Tibial artery (tissue), 4 donors: ENCODE data around the gene AKR7A3.
"Not testable (repeated sequence)": the region's sequence is repeated elsewhere in the genome, so short reads cannot be mapped to it uniquely, and the experiment has no call there.

Experiments
- DNase-seq, 2 donors: peaks; one replicate each; pipeline ENCODE4 v3.0.0-alpha.2; 2019
- H3K27ac ChIP-seq, 2 donors: fragments of 200-600 bp; sonication (generic) in 1 of 2; 1 replicate in 1 of 2; 2 replicates in 1 of 2; pipeline ENCODE4 v1.5.1; 2018 to 2019; ENCODE audit warnings: mild to moderate bottlenecking in 1 of 2
- H3K27me3 ChIP-seq, 2 donors: fragments of 200-600 bp; sonication (generic) in 1 of 2; one replicate each; pipeline versions ENCODE4 v1.5.1 to v1.6.0; 2016 to 2019
- H3K36me3 ChIP-seq, 3 donors: fragments of 200-600 bp; sonication (generic) in 2 of 3; one replicate each; pipeline ENCODE4 v1.5.1; 2016 to 2019; ENCODE audit warnings: mild to moderate bottlenecking in 2 of 3
- H3K4me1 ChIP-seq, 4 donors: fragments of 200-600 bp; sonication (generic) in 2 of 4; 1 replicate in 3 of 4; 2 replicates in 1 of 4; pipeline ENCODE4 v1.5.1; 2016 to 2019
- H3K4me3 ChIP-seq, 2 donors: fragments of 200-600 bp; sonication (generic) in 1 of 2; 1 replicate in 1 of 2; 2 replicates in 1 of 2; pipeline ENCODE4 v1.5.1; 2018 to 2019; ENCODE audit warnings: mild to moderate bottlenecking in 2 of 2
- H3K9me3 ChIP-seq, 3 donors: fragments of 200-600 bp; sonication (generic) in 1 of 3; one replicate each; pipeline ENCODE4 v1.5.1; 2016 to 2019
- CTCF ChIP-seq, 2 experiments: fragments of 200-600 bp in 1 of 2; fragments of 450-650 bp in 1 of 2; IDR thresholded peaks; one replicate each; pipeline ENCODE4 v1.5.1; 2017 to 2019; ENCODE audit warnings: antibody characterized with exemption in 2 of 2, mild to moderate bottlenecking in 1 of 2, moderate library complexity in 1 of 2
- intact Hi-C: fragments of 100-400 bp; cut with DNase I; formaldehyde crosslinking; loops from one replicate; pipeline ENCODE4 v1.15.0; 2023; ENCODE audit warnings: low total_unique reads

AKR7A3 gene

GRCh38 chr1:19284881-19285280 lies 3.7 kb downstream of the AKR7A3 start:
- DNase-seq = no peak
- intact Hi-C loops = no loop called here
- Histone ChIP-seq H3K27ac (no peak overlapping the region), H3K9me3 (no peaks in the 10 kb centered on the region), H3K36me3 (peaks cover 0 to 12% (median 0%) of the 10 kb centered on the region in 3 donors), H3K27me3 (no peaks in the 10 kb centered on the region), H3K4me1 (peaks cover 0 to 14% (median 5%) of the 10 kb centered on the region in 4 donors), H3K4me3 (no peak overlapping the region)
- TF ChIP-seq CTCF (IDR thresholded peaks at IDR 0.05) = no peak

DNA sequence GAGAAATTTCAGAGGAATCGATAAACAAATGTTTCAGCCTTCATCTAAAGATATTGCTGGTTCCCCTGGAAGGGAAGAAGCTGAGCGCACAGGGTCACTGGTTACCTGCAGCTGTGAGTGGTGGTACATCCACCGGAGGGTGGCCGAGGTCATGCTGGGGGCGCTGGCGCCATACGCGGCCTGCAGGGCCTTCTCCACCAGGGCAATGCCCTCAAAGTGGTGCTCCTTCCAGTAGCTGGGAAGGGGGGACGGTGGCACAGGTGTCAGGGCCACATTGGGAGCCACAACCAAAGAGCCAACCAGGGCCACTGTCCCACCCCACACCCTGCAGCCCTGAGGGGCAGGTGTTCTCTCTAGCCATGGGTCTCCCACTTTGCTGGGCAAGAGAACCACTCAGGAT lies 4.7 kb downstream of the AKR7A3 start:
- intact Hi-C loops = no loop called here
- Histone ChIP-seq H3K27ac (no peak overlapping the region), H3K4me3 (no peak overlapping the region), H3K9me3 (no peaks in the 10 kb centered on the region), H3K27me3 (no peaks in the 10 kb centered on the region), H3K36me3 (peaks cover 0 to 12% (median 0%) of the 10 kb centered on the region in 3 donors), H3K4me1 (peaks cover 0 to 8% (median 3%) of the 10 kb centered on the region in 4 donors)
- no peak for TF ChIP-seq CTCF (IDR thresholded peaks at IDR 0.05)
- no peak for DNase-seq

DNA sequence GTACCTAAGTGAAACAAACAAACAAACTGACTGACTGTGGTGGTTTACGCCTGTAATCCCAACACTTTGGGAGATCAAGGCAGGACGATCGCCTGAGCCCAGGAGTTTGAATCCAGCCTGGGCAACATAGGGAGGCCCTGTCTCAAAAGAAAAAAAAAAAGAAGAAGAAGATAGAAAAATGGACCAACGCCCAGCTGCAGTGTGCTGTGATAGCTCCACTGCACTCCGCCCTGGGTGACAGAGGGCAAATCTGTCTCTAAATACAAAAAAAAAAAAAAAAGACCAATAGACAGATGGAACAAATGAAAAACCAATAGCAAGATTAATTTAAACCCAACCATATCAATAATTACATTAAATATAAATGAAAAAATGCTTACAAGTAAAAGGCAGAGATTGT lies 13.9 kb downstream of the AKR7A3 start:
- H3K9me3 ChIP-seq = peaks cover 0 to 10% (median 5%) of the 10 kb centered on the region in 3 donors
- intact Hi-C loops = no loop called here

GRCh38 chr1:19273844-19274531 lies 14.6 kb downstream of the AKR7A3 start:
- DNase-seq, H3K4me1 ChIP-seq, intact Hi-C loops, H3K27ac ChIP-seq, H3K36me3 ChIP-seq, H3K4me3 ChIP-seq: not testable (repeated sequence)
- Histone ChIP-seq H3K27me3 (peaks cover 0 to 10% of the 10 kb centered on the region in 2 donors), H3K9me3 (peaks cover 0 to 10% (median 5%) of the 10 kb centered on the region in 3 donors)

More for the DNA sequence above, 13.9 kb downstream of the AKR7A3 start:
- peaks cover 0 to 4% (median 0%) of the 10 kb centered on the region in 3 donors for H3K36me3 ChIP-seq
- H3K4me1 ChIP-seq = peaks cover 0 to 5% (median 2%) of the 10 kb centered on the region in 4 donors
- no peak for DNase-seq
- no peak overlapping the region for H3K4me3 ChIP-seq
- H3K27me3 ChIP-seq = peaks cover 0 to 10% of the 10 kb centered on the region in 2 donors
- no peak for TF ChIP-seq CTCF (IDR thresholded peaks at IDR 0.05)
- no peak overlapping the region for H3K27ac ChIP-seq

GRCh38 chr1:19273106-19273843 lies 15.3 kb downstream of the AKR7A3 start:
- intact Hi-C loops = no loop called here
- Histone ChIP-seq H3K4me3 (no peak overlapping the region), H3K9me3 (peaks cover 0 to 10% (median 5%) of the 10 kb centered on the region in 3 donors), H3K27me3 (peaks cover 0 to 10% of the 10 kb centered on the region in 2 donors), H3K36me3 (peaks cover 0 to 4% (median 0%) of the 10 kb centered on the region in 3 donors), H3K27ac (no peak overlapping the region), H3K4me1 (peaks cover 0 to 5% (median 2%) of the 10 kb centered on the region in 4 donors)
- no peak for DNase-seq
- TF ChIP-seq CTCF (IDR thresholded peaks at IDR 0.05) = no peak

DNA sequence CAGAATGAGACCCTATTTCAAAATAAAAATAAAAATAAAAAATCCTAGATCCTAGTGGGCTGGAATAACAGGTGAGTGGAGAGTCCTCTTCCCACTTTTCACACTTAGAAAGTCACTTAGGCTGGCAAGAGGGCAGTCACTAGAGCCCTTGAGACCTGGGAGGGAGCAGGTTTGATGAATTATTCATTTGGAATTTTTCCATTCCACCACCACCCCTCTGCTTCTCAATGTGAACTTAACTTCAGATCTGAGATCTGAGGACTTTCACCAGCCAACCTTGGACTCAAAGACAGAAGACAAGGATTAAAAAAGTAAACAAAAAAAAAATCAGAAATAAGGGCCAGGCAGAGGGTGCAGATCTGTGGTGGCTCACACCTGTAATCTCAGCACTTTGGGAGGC lies 16.5 kb downstream of the AKR7A3 start:
- H3K27ac ChIP-seq = no peak overlapping the region
- no peak for TF ChIP-seq CTCF (IDR thresholded peaks at IDR 0.05)
- intact Hi-C loops = no loop called here
- H3K36me3 ChIP-seq = peaks cover 0 to 4% (median 0%) of the 10 kb centered on the region in 3 donors
- H3K27me3 ChIP-seq = peaks cover 0 to 10% of the 10 kb centered on the region in 2 donors
- no peak overlapping the region for H3K4me3 ChIP-seq
- H3K4me1 ChIP-seq = peaks cover 0 to 5% (median 2%) of the 10 kb centered on the region in 4 donors
- peaks cover 0 to 5% (median 3%) of the 10 kb centered on the region in 3 donors for H3K9me3 ChIP-seq
- DNase-seq = no peak

- intact Hi-C loops = not testable (repeated sequence)
These were observed 18.2 kb downstream of the AKR7A3 start for GRCh38 chr1:19270343-19270730.

DNA sequence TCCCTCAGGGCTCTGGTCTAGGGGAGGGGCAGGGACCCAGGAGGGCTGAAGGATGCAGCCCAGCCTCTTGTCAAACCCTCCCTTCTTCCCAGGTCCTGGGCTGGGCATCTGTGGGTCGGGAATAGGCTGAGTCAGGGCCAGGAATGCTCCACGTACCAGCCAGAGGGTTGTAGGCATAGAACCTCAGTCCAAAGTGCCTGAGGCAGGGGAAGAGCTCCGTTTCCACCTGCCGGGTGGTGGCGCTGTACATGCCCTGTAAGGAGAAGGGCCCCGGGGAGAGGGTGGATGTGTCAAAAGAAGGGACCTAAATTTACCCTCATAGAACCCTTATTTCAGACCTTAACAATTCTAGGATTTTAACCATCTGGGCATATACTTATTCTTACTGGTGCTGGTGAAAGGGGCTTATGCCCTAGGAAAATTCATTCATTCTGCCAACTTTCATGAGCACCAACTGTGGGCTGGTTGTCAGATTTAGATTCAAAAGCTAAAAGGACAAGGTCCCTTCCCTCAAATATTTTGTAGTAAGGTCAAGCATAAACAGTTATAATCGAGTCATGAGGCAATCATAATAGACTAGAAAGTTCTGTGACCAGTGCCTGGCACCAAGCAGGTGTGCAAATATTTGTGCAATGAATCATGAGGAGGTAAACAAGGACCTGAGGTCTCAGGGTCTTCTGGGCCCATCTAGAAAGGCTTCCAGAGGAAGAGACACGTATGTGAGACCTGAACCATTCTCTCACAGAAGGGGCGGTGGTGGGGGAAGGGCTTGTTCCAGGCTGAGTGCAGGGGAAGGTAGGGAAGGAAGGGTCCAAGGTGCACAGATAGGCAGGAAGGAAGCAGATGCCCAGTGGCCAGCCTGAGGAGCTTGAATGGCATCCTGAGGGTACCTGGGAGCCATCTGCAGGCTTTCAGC lies 18.9 kb downstream of the AKR7A3 start:
- H3K4me3 ChIP-seq, H3K9me3 ChIP-seq, H3K36me3 ChIP-seq, intact Hi-C loops, H3K4me1 ChIP-seq, DNase-seq, H3K27ac ChIP-seq: not testable (repeated sequence)
- peaks cover 0 to 10% of the 10 kb centered on the region in 2 donors for H3K27me3 ChIP-seq

More at GRCh38 chr1:19270343-19270730, 18.2 kb downstream of the AKR7A3 start:
- H3K9me3 ChIP-seq, H3K27ac ChIP-seq, H3K4me1 ChIP-seq, H3K4me3 ChIP-seq, DNase-seq, H3K36me3 ChIP-seq: not testable (repeated sequence)
- H3K27me3 ChIP-seq = peaks cover 0 to 10% of the 10 kb centered on the region in 2 donors
